Eye (tissue), 1 donor: ENCODE measurements around the gene PMEPA1.

Experiments
- DNase-seq: peaks from one replicate; pipeline ENCODE4 v3.0.0-alpha.2; 2015

Gene PMEPA1

GRCh38 chr20:57709823-57710799 is at the start of gene PMEPA1:
Gene PMEPA1 (minus strand): TSS chr20:57710015. CDS start chr20:57709582, 433 bp downstream.
- peak; percentile 97 for DNase-seq

DNA sequence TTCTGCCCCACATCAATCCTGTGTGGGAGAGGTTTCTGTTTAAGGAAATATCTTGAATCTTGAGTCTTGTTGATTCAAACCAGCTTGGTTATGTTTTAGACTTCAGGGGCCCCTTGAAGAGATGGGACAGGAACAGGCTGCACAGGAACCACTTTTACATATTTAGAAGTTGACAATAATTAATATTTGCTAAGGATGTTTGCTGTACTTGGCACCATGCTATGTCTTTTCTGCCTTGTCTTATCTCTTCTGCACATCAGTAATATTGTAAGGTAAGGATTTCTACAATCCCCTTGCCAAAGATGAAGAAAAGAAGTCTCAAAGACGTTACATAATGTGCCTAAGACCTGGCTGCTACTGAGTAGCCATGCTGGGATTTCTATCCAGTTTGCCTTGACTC is 48.0 kb upstream of the PMEPA1 start:
- DNase-seq, result no peak

- no peak for DNase-seq
Measured at GRCh38 chr20:57756921-57757320, 47.1 kb upstream of the PMEPA1 start.

GRCh38 chr20:57756213-57756612 is 46.4 kb upstream of the PMEPA1 start:
- no peak for DNase-seq

DNA sequence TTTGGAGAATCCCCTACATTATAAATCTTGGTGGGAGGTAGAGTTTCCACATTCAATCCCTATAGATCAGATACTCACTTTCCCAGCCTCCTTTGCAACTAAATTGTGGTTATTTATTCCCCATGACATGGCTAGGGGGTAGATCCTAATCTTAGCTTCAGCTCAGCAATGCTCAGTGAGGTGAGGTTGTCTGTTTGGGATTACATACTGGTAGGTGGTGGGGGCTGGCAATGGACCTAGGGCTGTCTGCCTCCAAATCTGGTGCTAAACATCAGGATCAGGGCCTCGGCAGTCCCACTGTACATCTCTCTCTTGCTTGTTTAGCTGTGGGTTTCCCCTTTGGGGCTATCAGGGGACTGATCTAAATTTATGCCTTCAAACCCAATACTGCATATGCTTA is 45.8 kb upstream of the PMEPA1 start:
- no peak for DNase-seq

DNA sequence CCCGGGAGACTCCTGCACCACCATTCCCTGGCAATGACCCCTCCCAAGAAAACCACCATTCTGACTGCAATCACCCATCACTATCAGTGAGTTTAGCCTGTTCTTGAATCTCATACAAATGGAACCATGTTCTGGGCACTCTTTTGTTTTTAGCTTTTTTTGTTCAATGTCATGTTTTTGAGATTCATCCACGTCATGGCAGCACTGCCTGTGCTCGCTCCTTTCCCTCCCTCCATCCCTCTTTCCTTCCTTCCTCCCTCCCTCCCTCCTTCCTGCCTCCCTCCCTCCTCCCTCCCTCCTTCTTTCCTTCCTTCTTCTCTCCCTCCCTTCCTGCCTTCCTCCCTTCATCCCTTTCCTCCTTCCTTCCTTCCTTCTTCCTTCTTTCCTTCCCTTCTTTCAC is 44.4 kb upstream of the PMEPA1 start:
- DNase-seq, result no peak

GRCh38 chr20:57753332-57754164 is 43.7 kb upstream of the PMEPA1 start:
- DNase-seq, result peak; percentile 18

GRCh38 chr20:57751411-57751810 is 41.6 kb upstream of the PMEPA1 start:
- no peak for DNase-seq

DNA sequence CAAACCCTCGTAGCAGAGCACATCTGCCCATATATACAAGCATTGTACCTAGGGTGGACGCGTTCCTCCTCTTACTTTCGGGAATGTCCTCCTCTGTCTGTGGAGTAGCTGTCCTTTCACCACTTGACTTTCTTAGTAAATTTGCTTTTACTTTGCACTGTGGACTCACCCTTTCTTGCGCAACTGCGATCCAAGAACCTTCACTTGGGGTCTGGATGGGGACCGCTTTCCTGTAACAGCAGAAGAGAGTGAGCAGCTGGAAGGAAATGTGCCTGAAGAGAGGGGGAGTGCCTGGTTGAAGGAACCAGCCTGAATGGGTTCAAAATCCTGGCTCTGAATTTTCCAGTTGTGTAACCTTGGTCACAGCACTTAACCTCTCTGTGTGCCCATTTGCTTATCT is 40.1 kb upstream of the PMEPA1 start:
- DNase-seq, result no peak

DNA sequence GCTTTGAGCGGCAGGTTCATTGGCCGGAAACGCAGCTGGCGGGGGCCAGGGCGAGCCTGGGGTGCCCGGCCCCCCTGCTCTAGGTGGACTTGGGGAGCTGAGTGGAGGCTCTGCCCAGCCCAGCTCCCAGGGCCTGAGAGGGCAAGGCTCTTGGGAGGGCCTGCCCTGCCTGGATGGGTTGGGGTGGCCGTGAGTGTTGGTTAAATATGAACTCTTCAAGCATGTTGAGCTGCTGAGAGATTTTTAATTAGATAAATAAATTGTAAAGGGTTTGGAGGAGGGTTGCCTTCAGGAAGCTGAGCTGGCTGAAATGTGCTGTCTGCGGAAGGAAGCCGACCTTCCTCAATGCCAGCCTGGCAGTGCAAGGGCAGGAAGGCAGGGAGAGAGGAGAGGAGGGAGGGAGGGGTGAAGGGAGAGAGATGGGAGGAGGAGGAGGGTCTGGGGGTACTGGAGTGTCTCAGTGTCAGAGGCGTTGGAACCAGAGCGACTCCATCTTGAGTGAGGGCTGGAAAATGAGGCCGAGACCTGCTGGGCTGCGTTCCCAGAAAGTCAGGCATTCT is 39.4 kb upstream of the PMEPA1 start:
- no peak for DNase-seq

DNA sequence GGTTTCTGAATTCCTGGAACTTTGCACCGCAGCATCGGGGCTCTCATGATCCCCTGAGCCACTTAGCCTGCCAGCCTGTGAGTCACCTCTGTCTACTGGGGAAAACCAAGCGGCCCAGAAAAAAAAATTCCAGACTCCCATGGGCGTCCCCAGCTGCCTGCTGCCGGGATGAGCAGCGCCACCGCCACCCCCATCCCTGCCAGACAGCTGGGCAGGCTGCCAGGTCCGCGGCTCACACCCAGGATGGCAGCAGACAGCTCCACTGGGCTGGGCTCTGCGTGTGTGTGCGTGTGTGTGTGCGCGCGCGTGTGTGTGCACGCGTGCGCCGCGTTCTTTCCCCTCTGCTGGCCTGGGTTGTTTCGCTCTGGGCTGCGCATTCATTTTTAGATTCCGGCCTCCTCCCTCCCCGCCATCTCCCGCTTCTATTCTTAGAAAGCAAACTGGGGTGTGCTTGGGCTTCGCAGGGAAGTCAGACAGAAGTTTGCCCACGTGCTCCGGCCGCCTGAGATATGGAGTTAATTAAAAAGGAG is 38.9 kb upstream of the PMEPA1 start:
- DNase-seq, result peak; percentile 84

GRCh38 chr20:57747861-57748481 is 38.2 kb upstream of the PMEPA1 start:
- DNase-seq, result peak; percentile 52

DNA sequence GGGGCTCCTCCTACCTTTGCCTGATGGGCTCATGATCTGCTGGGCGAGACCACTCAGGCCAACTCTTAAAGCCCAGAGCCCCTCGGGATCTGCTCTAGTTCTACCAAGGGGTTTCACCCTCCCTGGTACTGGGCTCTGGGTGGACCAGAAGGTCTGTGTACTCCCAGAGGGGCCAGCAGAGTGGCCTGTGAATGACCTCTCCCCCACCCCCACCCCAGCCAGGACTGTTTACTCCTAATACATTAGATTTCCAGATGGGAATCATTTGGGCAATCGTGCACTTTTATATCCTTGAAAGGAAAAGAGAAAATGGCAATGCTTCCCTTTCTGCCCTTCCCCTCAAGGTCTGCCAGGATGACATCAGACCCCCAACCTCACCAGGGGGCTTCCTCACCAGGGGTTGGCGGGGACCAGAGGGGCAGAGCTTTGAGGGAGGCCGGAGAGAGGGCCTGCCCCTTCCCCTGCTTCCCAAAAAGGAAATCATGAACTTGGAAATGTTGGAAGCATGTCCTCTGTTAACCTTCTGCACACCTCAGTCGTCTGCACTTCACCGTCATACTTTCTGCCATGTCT is 37.1 kb upstream of the PMEPA1 start:
- no peak for DNase-seq

- DNase-seq, result no peak
Measured at GRCh38 chr20:57746201-57746600, 36.4 kb upstream of the PMEPA1 start.

GRCh38 chr20:57744206-57744605 is 34.4 kb upstream of the PMEPA1 start:
- DNase-seq, result no peak

DNA sequence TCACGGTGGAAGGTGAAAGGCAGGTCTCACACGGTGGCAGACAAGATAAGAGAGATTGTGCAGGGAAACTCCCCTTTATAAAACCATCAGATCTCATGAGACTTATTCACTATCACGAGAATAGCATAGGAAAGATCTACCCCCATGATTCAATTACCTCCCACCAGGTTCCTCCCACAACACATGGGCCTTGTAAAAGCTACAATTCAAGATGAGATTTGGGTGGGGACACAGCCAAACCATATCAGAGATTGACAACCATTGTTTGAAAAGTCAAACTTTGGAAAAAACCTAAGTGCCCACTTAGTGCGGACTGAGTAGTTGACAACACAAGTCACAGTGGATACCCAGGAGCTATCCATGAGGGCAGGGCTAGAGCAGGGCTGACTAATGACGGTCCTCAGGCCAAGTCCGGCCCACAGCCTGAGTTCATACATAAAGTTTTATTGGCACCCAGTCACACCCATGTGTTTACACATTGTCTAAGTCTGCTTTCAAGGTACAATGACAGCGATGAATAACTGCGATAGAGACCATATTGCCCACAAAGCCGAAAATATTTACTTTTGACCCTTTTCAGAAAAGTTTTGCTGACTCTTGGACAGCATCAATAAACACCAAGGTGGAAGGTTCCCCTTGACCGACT is 33.8 kb upstream of the PMEPA1 start:
- no peak for DNase-seq

DNA sequence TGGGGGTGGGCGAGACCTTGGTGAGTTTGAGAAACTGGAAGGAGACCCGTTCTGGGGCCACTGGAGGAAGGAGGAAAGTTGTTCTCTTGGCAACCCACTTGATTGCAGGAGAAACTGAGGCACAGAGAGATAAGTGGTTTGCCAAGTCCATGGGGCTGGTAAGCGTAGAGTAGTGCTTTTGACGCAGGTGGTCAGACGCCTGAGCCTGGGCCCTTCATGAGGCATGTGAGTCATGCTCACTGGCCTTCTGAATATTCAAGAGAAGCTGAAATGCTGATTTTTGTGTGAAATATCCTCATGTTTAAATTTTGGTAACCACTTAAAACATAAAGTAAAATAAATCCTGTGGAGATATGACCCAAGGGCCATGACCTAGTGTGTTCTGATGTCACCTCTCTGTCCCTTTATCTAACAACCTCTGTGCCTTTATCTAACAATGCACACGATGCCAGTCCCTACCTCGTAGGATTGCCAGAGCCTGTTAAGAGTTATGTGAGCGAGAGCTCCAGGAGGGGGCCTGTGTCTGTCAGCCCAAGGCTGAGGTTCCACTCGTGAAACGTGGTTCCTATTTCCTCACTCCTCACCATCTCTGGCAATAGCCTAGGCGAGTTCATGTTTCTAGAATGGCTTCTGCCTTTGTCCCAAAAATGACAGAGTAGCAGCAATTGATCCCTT is 32.8 kb upstream of the PMEPA1 start:
- DNase-seq, result no peak

GRCh38 chr20:57738484-57738883 is 28.7 kb upstream of the PMEPA1 start:
- no peak for DNase-seq

DNA sequence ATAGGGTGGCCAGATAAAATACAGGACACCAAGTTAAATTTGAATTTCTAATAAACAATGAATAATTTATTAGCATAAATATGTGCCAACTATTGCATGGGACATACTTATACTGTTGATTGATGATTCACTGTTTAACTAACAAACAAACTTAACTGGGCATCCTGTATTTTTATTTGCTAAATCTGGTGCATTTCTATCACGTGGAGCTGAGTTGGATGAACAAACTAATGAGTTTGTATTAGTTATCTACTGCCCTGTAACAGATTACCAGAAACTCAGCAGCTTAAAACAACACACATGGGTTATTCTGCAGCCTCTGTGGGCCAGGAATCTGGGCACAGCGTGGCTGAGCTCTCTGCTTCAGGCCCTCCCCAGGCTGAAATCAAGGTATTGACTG is 28.2 kb upstream of the PMEPA1 start:
- no peak for DNase-seq

GRCh38 chr20:57737349-57737748 is 27.5 kb upstream of the PMEPA1 start:
- DNase-seq, result no peak

DNA sequence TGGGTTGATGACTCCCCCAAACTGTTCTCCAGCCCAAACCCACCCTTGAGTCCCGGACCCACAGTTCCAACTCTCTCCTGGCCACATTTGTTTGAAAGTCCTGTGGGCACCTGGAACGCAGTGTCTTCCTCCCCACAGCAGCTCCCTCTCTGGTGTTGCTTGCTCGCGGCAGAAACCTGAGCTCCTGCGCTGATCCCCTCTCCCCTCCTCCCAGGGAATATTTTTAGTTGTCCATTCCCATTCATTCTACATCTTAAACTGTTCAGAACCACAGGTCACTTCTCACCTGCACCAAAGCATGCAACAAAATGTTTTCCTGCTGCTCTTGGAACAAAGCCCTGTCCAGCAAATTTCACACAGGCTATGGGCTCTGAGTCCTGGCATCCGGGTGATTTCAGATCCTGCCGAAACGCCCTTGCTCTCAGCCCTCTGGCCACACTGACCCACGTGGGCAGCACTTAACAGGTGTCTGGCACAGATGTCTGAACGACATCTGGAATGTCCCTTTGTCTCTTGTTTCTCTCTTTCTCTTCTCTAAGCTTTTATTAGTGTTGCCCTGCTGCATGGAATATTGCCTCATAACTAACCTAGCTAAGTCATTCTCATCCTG is 27.0 kb upstream of the PMEPA1 start:
- DNase-seq, result no peak
